Measurements from ENCODE around the gene PARD3.

The PARD3 gene

DNA sequence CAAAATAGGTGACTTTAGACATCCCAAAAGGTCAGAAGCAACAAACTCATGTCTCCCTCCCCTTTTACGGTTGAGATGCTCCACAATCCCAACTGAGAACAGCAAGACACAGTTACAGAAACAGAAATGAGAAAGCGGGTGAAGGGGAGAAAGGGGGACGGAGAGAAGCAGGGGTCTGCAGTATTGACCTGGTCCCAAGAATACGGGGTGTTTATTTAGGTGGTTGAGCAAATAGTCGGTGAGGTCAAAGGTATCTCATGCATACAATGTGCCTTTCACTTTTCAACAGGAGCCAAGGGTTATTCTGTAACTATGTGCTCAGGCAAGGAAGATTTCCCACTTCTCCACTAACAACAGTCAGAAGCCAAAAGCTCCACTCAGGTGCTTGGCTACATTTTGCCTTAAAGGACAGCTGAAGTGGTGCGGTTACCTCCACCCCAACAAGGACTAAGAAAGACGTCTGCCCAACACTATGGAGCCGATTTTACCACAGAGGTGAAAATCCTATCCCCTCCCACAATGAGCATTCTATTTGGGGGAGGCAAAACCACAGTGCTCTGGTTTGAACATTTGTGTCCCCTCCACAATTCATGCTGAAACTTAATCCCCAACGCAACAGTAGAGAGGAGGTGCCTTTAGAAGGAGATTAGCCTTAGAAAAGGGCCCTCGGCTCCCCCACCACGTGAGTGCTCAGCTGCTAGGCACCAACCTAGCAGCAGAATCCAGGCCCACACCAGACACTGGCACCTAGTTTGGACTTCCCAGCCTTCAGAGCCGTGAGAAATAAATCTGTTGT is 77.9 kb downstream of the PARD3 start:
- no peak for DNase-seq

DNA sequence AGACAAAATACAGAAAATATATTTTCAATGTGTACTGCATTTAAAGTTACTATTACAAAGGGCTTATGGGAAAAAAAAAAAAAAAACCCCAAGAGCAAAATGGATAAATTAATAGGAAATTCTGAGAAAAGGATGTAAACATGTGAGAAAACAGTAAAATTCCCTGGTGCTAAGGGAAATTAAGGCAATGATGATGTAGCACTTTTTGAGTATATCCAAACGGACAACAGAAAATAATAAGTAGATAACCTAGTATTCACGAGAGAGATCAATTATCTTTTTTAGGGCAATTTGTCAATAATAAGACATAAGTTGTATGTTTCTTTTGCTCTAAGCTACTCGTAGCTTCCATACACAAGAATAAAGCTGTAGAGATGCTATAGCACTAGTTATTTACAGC is 80.2 kb downstream of the PARD3 start:
- DNase-seq: no peak

DNA sequence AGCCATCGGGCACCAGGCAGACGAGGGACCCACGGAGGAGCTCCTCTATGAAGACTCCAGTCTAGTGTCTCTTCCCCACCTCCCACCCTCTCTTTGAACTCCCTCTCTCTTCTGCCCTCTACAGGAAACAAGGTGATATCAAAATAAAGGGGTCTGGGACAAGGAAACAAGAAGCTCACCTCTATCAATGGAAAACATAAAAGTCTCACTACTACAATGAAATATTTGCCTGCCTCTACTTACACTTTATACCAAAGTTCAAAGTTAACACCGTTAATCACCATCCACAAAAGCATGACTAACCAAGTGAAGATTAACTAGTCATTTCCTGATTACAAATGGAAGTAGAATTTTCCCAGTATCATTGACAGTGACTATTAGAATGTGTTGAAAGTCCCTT is 82.2 kb downstream of the PARD3 start:
- no peak for DNase-seq

DNA sequence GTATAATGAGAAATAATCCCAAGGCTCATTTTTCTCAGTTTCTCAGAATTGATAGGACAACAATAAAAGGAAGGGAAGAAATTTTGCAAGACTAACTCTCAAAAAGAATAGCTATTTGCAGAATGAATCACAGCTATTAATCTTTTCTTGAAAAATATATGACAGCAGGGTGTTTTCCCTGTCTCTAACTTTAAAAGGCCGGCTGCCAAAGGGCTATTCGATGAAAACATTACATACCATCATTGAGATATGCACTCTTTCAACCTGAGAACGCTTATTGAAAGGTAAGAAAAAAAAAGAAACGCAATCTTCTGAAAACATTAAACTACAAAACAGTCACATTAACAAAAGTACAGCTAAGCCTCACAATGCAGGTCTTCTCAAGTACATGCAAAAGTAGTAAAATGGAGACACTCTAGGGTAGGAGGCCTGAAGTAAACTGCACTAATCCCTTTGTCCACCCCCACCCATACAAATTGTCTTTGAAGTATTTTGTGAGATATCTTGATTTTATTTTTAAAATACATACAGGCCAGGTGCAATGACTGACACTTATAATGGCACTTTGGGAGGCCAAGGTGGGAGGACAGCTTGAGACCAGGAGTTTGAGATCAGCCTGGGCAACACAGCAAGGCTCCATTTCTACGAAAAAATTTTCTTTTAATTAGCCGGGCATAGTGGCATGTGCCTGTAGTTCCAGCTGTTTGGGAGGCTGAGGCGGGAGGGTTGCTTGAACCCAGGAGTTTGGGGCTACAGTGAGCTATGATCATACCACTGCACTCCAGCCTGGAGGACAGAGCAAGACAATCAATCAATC is 83.0 kb downstream of the PARD3 start:
- DNase-seq: no peak

DNA sequence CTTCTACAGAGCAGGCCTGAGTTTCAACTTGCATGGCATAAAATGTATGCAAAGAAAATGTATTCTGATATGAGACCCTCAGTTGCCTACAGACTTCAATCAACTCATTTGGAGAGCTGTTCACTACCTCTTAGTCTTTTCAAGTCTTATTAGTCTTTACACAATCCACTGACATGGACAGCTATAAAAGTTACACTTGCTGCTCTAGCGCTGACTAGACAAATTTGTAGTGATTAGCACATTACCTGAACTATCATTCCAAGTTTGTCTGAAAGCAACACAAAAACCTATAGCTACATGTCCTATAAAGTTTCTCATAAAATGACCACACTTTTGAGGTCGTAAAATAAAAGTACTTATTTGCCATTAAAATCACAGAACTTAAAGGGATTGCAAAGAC is 83.9 kb downstream of the PARD3 start:
- DNase-seq: no peak

DNA sequence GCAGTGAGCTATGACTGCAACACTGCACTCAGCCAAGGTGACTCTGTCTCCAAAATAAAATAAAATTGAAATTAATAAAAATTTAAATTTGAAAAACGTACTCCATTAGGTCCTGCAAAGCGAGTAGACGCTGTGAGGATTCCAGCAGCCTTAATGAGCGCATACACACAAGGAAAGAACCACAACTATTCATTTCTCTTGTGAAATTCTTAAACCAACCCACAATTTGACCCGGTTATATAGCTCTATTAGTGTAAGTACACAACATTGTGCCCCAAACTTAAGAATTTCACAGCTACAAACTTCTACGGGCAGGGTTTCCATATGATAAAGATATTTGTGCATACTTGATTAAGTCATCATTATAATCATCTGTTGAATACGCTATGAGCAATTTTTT is 84.4 kb downstream of the PARD3 start:
- DNase-seq: no peak

DNA sequence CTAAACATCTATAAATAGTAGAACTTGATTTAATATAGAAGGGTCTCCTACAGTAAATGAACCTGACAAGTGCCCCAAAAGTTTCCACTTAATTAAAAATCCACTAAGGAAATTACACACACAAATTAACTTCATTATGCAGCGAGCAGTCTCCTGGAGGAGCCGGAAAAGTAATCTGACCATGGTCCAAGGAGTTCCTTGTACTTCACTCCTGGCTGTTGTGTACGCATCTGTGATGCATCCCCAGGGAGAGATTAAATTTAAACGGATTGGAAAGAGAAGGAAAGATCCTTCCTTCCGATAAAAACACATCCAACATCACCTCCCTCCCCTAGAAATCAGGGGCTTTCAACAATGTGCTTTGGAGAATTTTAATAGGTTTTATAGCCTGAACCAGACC is 85.5 kb downstream of the PARD3 start:
- no peak for DNase-seq

DNA sequence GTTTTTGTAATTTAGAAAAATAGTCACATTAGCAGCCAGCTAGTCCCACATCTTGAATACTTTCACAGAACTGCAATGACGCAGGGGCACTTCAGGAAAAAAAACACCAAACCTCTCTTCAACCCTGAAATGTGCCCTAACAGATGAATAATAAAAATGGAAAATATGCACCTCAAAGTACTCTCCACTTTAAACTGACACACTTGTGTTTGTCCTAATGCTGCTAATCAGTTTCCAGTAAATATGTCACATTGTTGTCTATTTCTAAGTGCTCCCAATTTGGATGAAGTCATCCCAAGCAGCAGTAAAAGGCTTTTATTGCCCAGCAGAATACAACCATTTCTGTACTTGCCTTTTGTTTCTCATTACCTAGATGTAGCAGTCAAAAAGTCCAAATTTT is 86.7 kb downstream of the PARD3 start:
- DNase-seq: no peak

DNA sequence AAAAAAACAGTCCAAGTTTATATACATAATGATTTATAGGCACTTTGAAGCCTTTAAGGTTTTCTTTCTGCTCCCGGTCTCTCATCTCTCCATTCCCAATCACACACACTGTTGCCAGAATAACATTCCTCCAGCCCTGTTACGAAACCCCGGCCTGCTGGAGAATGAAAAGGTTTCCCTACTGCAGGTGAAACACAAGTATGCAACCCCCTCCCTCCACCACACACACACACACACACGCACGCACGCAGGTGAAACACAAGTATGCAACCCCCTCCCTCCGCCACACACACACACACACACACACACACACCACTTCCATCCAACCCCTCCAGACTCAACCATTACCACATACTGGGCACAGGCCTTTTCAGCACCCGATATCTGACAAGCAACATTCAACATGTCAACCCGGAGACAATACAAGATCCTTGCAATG is 87.5 kb downstream of the PARD3 start:
- no peak for DNase-seq

DNA sequence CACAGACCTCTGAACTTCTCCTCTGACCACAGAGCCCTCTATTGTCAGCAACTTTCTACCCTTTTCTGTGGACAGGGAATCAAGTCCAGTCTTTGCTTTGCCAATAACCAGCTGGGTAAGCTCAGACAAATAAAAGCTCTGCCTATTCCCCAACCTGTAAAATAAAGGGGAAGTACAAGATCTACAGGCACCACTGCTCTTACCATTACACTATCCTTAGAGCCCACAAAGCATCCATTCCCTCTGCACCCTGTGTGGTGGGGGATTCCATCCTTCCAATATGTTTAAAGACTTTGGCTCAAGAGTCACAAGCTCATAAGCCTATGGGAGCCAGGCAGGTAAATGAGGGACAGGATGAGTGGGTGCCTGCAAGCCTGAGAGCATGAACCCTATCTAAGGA is 88.2 kb downstream of the PARD3 start:
- DNase-seq: no peak

DNA sequence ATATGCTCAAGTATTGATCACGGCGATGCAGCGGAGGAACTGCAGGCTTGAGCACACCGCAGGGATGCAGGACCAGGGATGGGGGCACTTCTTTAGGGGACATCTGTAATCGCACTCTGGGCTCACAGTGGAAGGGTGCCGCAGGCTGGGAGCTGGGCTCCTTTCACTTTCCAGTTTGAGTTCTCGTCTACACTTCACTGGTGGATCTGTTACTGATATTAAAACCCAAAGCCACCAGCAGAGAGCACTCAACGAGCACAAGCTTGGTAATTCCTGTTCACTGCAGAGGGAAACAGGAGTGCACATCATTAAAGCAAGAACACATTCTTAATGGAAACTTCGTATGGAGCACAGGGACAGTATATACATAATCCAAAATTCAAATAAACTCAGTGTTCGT is 91.3 kb downstream of the PARD3 start:
- DNase-seq: no peak

DNA sequence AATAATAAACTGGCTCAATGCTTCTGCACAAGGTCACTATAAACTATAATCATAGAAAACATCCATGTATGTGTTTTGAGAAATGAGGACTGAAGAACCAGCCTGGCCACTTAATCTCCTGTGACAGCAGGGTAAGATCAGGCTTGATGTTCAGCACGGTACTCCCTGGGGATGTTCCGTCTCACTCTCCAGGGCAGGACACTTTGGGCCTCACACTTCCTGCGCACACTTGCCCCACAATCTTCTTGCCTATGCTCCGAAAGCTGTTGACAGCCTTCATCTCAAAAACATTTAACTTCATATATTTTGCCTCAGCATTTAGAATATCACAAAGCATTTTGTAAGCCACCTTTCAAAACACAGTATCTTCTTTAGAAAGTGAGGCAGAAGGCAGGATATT is 92.7 kb downstream of the PARD3 start:
- DNase-seq: no peak

DNA sequence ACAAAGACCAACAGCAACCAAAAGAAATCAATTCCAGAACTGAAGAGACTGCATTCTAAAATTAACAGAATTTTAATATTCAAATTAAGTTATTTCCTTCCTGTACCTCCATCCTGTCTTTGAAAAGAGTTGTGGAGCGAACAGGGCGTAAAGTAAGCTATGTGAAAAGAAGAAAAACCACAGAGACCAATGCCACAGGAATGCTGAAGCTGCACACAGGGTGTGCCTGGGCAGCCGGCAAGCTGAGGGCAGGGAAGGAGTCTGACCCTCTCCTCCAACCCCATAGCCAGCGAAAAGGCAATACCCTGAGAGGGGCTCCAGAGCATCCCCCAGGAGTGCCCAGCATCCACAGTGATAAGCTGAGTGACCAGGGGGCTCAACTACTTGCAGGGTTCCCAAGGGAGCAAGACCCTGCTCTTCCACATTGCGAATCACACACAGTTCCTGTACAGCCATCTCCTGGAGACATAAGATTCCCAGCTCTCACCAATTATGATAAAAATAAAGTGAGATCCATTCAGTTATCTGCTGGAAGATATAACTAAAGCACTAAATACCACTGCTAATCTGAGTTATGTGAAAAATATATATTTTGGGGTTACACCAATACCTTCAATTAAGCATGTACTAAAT is 93.8 kb downstream of the PARD3 start:
- no peak for DNase-seq

DNA sequence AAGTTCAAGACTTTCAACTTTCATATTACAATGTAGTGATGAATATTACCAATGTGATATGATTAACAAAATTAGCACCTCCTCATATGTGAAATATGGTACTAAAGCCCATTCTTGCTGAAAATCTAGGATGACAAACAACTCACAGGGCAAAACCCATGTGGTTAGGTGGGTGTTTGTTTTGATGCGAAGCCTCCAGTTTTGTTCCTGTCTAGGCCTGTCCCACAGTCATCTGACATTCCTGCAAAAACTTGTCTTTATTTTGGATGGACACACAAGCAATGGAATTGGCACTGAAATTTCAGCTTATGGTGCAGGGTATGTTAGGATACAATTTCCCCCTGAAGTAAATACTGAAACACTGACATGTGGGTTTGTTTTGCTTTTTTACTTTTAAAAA is 95.3 kb downstream of the PARD3 start:
- no peak for DNase-seq

DNA sequence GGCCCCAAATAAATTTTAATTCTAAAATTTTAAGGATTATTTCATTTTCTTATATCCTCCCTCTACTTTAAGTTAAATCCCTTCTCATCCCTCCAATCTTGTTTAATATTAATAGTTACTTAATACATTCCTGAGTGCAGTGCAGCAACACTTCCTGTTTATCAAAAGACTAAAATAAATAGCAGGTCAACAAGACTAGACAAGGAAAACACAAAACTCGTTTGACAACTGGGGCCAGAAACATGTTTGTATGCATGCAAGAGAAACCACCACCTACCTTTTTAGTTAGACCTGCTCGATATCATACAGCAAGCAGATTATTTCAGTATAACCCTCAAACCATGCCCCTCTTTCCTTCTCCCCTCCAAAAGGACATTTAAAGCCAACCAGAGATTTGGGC is 95.8 kb downstream of the PARD3 start:
- DNase-seq: no peak

DNA sequence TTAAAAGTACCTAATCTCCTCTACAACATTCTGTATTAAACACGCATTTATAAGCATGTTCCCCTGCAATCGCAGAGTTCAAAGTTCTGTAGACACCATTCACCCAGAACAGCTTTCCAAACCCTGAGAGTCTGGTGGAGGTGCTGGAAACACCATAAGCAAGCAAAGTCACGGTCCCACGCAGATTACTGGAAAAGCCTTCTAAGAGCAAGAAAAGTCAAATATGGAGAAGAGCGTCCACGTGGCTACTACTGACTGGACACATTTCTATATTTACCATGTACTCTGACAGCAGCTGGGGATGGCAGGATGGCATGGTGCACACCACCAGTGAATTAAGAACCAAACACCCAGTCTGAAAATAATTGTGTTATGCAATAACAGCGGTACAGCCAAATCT is 97.7 kb downstream of the PARD3 start:
- DNase-seq: no peak

DNA sequence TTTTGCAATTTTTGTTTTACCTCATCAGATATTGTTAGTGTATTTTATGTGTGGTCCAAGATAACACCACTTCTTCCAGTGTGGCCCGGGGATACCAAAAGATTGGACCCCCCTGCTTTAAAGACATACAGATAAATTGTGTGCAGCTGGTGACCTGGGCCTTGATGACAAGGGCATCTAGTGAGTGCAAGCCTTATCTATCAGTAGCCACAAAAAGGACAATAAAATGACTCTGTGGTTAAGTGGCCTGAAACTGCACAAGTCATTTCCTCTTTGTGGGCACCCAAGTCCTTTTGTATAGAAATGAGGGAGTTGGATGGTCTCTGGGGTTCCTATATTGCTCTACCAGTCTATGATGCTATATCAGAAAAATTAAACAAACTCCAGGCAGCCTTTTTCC is 98.1 kb downstream of the PARD3 start:
- no peak for DNase-seq

DNA sequence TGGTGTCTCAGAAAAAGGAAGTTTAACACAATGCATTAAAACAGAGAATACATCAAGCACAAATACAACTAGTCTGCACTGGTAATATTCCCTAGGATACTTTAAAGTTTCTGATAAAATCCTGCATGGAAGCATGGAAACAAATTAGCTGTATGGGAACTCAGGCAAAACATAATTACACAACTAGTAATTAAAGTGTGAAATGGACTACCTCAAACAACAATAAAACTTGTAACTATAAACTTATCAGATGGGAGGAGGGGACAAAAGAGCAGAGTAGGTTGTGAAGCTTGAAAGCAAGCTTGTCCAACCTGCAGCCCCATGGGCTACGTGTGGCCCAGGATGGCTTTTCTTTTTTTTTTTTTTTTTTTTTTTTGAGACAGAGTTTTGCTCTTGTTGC is 98.9 kb downstream of the PARD3 start:
- DNase-seq: no peak

DNA sequence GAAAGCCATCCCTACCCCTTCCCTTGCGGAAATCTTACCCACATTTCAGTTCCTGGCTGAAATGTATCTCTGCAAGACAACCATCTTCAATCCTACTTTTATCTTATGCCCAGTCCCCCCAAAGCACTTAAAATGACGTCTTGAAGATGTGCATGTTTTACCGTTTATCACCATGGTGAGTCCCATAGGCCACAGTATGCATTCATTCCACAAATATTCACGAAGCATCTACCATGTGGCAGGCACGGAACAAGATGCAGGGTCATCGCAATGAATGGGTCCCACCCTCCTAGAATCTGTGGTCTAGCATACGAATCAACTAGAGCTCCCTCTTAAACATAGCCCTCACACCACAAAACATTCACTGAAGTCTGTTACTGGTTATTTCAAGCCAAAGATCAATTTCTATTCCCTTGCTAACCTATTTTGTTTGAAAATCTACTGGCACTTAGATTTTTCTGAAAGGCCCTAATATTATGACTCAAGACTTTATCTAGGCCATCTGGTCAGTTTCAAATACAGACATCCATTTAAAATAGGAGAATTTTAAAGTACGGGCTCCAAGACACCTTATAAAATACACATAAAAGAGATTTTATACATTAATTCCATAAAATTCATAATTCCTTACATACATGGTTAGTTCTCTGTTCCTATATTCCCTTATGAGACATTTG is 99.4 kb downstream of the PARD3 start:
- no peak for DNase-seq

DNA sequence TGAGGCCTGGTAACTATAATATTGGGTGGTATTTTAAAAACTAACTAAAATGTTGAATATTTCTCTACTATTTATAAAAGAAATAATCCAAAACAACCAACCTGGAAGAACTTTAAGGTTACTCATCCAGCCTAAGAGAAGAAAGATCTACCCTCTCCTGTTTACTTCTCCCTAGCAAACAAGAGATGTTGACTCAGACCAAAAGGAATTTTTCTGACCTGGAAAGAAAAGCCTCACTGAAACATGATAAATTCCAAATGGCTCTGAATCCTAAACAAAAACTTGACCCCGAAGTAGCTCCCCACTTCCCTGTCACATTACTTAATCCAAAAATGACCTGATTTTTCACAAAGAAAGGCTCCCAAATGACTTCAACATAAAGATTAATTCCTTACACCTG is 101.2 kb downstream of the PARD3 start:
- DNase-seq: no peak

DNA sequence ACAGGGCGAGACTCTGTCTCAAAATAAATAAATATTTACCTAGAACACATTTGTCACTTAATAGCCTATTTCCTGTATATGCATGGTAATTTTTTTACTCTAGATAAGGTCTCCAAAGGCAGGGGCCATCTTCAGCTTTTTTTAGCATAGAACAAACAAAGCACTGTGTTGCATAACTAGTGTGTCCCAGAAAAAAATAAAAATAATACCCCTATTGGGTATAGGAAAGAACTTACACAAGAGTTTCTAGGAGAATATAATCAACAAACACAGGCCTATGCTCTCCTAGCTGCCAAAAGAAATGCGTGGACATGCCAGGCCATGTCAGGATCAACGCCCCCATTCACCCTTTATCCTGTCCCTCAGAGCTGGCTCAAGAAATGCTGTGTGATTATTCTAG is 103.6 kb downstream of the PARD3 start:
- DNase-seq: no peak

DNA sequence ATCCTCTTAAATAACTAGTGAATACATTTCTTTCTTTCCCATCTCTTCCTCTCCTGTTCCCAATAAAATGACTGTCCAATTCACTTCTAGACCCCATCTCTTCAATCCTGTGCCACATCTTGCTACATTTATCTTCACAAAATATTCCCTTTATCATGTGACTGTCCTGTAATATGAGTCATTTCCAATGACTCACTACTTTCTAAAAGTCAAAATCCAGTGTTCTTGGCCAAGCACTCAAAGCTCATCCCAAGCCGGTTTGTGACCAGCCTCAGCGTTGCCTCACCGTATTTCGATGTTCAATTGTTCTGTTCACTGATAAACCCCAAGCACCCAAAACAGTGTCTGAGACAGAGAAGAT is 104.7 kb downstream of the PARD3 start:
- no peak for DNase-seq

DNA sequence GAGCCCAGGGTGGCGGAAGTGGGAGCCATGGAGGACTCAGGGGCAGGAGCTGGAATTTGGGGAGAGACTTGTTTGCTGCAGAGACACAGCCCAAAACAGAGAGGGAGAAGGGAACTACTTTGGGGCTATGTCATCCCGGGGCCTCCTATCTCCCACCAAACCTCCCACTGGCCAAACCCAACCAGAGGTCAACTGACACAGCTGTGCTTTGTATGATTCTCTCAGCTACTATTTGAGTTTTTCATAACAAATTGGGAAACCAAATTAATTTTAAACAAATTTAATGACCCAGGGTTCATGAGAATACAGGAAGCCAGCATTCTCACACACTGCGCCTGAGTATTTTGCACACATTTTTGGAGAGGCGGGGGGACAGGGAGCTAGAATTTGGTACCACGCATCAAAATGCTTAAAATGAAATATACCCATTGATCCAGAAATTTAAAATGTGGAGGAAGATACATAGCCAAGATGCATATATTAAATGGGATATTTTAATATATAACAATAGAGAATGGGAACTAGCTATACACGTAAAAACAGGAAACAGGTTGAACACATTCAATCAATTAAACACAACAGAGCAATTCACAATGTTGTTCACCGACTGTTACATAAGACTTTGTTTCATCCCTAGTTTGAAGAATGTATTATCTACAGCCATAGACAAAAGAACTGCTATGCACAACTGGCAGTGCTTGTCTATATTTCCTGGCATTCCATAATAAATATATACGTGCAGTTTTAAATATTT is 105.3 kb downstream of the PARD3 start:
- no peak for DNase-seq
